IPS-18a (cell line): ENCODE data around the gene GRID1.

ENCODE experiments used
- H3K27ac ChIP-seq: one replicate; pipeline ENCODE4 v1.5.1; 2013; ENCODE audit warnings: low read length
- H3K27me3 ChIP-seq: one replicate; pipeline ENCODE4 v1.6.1; 2013; ENCODE audit warnings: mild to moderate bottlenecking, low read length; ENCODE audit not compliant: control insufficient read depth, insufficient read depth
- H3K36me3 ChIP-seq: one replicate; pipeline ENCODE4 v1.6.1; 2013; ENCODE audit warnings: low read depth, low read length; ENCODE audit not compliant: control insufficient read depth
- H3K4me1 ChIP-seq: one replicate; pipeline ENCODE4 v1.6.1; 2013; ENCODE audit warnings: low read depth, low read length; ENCODE audit not compliant: control insufficient read depth
- H3K4me3 ChIP-seq: one replicate; pipeline ENCODE4 v1.5.1; 2013; ENCODE audit warnings: low read length
- H3K9ac ChIP-seq: one replicate; pipeline ENCODE4 v1.6.1; 2013; ENCODE audit warnings: mild to moderate bottlenecking, low read length, moderate library complexity
- H3K9me3 ChIP-seq: one replicate; pipeline ENCODE4 v1.6.1; 2013; ENCODE audit warnings: low read depth, low read length; ENCODE audit not compliant: control insufficient read depth

The GRID1 gene

GRCh38 chr10:86025509-86025908 is 341.1 kb downstream of the GRID1 start:
- no peak overlapping the region for H3K27ac ChIP-seq
- no peaks in the 10 kb centered on the region for H3K36me3 ChIP-seq
- no peaks in the 10 kb centered on the region for H3K27me3 ChIP-seq
- no peak overlapping the region for H3K4me3 ChIP-seq
- no peaks in the 10 kb centered on the region for H3K4me1 ChIP-seq
- H3K9me3 ChIP-seq: peaks cover 13% of the 10 kb centered on the region
- no peak overlapping the region for H3K9ac ChIP-seq

DNA sequence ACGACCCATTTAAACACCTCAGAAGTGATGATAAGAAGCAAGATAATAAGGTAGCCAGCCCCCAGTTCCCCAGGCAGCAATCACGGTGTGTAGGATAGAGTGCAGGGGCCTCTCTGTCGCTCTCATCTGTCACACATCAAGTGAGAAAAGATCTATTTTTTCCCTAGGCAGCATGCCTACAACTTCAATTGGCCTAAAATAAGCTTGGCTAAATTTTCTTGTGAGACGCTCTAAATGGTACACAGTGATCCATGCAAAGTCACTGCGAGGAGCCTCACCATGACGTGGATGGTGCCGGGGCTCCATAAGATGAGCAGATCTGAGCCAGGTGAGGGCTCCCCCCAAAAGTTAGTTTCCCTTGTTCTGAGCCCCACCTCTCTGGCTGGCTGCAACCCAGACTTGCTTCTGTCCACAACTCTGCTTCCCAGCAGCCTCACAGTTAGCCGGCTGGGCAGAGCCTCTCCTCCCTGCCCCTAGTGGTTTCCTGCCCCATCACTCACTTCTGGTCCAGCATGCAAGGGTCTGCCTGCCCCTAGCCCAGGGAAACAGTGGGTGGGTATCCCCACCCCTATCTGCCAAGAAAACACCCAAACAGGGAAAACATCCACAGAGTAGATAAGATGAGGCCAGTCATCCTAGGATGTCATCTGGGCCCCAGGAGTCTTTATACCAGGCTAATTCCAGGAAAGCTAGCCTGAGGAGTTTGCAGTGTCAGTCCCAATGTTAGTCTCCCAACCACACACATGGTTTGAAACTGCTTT is 342.1 kb downstream of the GRID1 start:
- Histone ChIP-seq H3K36me3 (no peaks in the 10 kb centered on the region), H3K4me1 (no peaks in the 10 kb centered on the region), H3K9ac (no peak overlapping the region), H3K27me3 (no peaks in the 10 kb centered on the region), H3K27ac (no peak overlapping the region), H3K9me3 (peaks cover 4% of the 10 kb centered on the region), H3K4me3 (no peak overlapping the region)

GRCh38 chr10:86023931-86024280 is 342.7 kb downstream of the GRID1 start:
- H3K36me3 ChIP-seq: no peaks in the 10 kb centered on the region
- H3K27me3 ChIP-seq: no peaks in the 10 kb centered on the region
- H3K4me3 ChIP-seq: no peak overlapping the region
- H3K27ac ChIP-seq: no peak overlapping the region
- no peak overlapping the region for H3K9ac ChIP-seq
- no peaks in the 10 kb centered on the region for H3K9me3 ChIP-seq
- no peaks in the 10 kb centered on the region for H3K4me1 ChIP-seq

GRCh38 chr10:86023336-86023735 is 343.3 kb downstream of the GRID1 start:
- Histone ChIP-seq H3K9ac (no peak overlapping the region), H3K4me1 (no peaks in the 10 kb centered on the region), H3K27ac (no peak overlapping the region), H3K4me3 (no peak overlapping the region), H3K9me3 (no peaks in the 10 kb centered on the region), H3K27me3 (no peaks in the 10 kb centered on the region), H3K36me3 (no peaks in the 10 kb centered on the region)

DNA sequence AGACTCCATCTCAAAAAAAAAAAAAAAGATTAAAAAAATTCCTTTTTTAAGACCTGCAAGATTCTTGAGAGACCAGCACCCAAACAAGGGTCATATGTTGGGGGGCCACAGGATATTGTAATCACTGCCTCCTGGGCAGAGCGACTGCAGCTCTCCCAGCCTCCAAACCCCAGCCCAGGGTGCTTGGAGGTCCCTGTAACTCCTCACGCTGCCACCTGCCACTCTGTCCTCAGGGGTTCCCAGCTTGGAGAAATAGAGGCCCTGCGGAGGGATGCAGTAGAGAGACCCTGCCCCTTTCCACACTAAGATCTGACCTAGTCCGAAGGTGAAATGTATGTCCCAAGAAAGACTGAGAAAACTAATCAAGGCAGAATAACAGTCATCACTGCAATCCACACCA is 343.7 kb downstream of the GRID1 start:
- H3K36me3 ChIP-seq: no peaks in the 10 kb centered on the region
- no peak overlapping the region for H3K27ac ChIP-seq
- H3K27me3 ChIP-seq: no peaks in the 10 kb centered on the region
- no peaks in the 10 kb centered on the region for H3K4me1 ChIP-seq
- H3K4me3 ChIP-seq: no peak overlapping the region
- no peak overlapping the region for H3K9ac ChIP-seq
- H3K9me3 ChIP-seq: no peaks in the 10 kb centered on the region

DNA sequence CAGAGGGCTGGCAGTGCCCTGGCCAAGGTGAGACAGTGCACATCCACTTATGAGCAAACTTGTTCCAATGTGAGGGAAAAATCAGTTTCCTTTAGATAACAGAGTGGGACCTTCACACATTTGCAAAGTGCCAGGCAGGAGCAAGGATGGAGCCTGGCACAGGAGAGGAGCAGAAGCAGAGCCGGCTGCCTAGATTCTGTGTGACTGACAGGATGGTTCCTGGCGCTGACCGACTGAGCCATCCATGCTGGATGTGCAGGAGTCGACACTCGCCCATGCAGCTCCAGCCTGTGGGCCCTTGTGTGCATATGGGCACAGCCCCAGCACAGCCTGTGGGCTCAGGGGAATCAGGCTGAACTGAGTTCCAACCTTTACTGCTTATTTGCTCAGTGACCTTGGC is 346.5 kb downstream of the GRID1 start:
- H3K4me3 ChIP-seq: no peak overlapping the region
- H3K9ac ChIP-seq: no peak overlapping the region
- H3K27me3 ChIP-seq: no peaks in the 10 kb centered on the region
- no peaks in the 10 kb centered on the region for H3K4me1 ChIP-seq
- no peak overlapping the region for H3K27ac ChIP-seq
- no peaks in the 10 kb centered on the region for H3K9me3 ChIP-seq
- no peaks in the 10 kb centered on the region for H3K36me3 ChIP-seq

DNA sequence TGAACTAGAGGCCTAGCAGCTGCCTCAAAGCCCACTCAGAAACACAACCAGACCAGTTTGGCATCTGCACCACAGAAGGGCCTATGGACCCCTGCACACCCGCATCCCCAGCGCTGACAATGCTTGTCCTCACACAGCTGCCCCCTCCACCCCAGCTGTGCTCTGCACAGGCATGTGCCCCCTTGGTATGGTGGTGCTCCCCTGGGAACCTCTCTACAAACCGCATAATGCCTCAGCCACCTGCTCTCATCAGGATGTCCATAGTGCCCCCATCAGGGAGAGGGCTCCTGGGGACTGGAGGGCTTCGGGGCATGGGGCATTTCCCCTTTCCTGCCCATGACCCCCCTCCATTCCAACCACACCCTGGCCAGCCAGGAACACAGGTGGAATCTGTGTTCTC is 347.5 kb downstream of the GRID1 start:
- Histone ChIP-seq H3K9ac (no peak overlapping the region), H3K4me3 (no peak overlapping the region), H3K36me3 (no peaks in the 10 kb centered on the region), H3K27ac (no peak overlapping the region), H3K27me3 (no peaks in the 10 kb centered on the region), H3K9me3 (no peaks in the 10 kb centered on the region), H3K4me1 (no peaks in the 10 kb centered on the region)

DNA sequence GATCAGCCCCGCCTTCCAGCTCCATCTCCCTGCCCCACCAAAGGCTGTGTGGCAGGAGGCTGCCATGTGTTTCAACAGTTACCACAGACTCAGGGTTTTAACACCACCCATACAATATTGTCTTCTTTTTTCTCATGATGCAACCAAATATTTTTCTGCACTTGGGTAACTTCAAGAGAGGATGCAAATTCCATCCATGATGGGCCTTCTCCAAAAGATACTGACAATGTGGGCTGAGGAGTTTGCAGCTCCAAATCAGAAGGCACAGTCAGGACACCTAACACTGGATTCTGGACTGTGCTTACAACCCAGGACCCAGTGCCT is 347.9 kb downstream of the GRID1 start:
- no peak overlapping the region for H3K27ac ChIP-seq
- H3K36me3 ChIP-seq: no peaks in the 10 kb centered on the region
- H3K9ac ChIP-seq: no peak overlapping the region
- H3K27me3 ChIP-seq: no peaks in the 10 kb centered on the region
- H3K4me3 ChIP-seq: no peak overlapping the region
- H3K4me1 ChIP-seq: no peaks in the 10 kb centered on the region
- H3K9me3 ChIP-seq: no peaks in the 10 kb centered on the region

DNA sequence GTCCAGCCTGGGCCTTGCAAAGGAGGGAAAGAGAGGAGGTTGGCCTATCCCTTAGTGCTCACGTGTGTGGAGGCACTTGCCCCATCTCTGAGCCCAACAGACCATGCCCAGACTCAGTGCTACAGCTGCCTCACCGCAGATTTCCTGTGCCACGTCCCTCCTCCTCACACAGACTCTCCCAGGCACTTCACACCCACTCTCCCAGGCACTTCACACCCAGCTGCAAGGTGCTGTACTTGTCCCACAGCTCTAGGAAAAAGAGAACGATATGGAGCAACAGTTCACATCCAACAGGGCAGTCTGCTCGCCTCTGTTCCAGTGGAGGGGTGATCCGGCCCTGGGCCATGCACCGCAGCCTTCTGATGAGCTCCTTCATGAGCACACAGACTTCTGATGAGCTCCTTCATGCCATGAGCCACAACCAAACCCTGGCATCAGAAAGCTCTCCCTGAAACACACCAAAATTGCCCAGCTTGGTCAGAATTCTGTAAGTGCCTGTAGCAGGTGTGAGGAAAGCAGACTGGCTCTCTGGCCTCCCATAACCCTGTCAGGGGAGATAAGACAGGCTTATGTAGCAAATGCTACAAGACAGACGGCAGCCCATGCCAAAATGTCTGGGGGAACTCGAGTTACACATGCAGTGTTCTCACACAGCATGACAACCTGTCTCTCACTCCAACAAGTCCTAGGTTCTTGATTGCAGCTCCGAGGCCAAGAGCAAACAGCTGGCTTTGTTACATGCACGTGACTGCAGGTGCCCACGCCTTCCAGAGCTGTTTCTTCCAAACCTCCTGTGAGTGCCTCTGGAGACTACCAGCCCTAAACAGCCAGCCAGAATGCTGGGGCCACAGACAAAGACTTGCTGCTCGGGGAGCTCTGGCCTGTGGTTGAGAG is 348.5 kb downstream of the GRID1 start:
- H3K9me3 ChIP-seq: no peaks in the 10 kb centered on the region
- no peak overlapping the region for H3K9ac ChIP-seq
- no peaks in the 10 kb centered on the region for H3K36me3 ChIP-seq
- no peaks in the 10 kb centered on the region for H3K27me3 ChIP-seq
- H3K27ac ChIP-seq: no peak overlapping the region
- no peaks in the 10 kb centered on the region for H3K4me1 ChIP-seq
- H3K4me3 ChIP-seq: no peak overlapping the region

- H3K4me3 ChIP-seq: no peak overlapping the region
- H3K27ac ChIP-seq: no peak overlapping the region
- no peaks in the 10 kb centered on the region for H3K27me3 ChIP-seq
- no peaks in the 10 kb centered on the region for H3K9me3 ChIP-seq
- H3K9ac ChIP-seq: no peak overlapping the region
- no peaks in the 10 kb centered on the region for H3K4me1 ChIP-seq
- H3K36me3 ChIP-seq: no peaks in the 10 kb centered on the region
These were observed 353.0 kb downstream of the GRID1 start for GRCh38 chr10:86013568-86013967.

GRCh38 chr10:86007171-86007570 is 359.4 kb downstream of the GRID1 start:
- Histone ChIP-seq H3K27me3 (no peaks in the 10 kb centered on the region), H3K9ac (no peak overlapping the region), H3K4me3 (no peak overlapping the region), H3K27ac (no peak overlapping the region), H3K36me3 (no peaks in the 10 kb centered on the region), H3K9me3 (no peaks in the 10 kb centered on the region), H3K4me1 (no peaks in the 10 kb centered on the region)

DNA sequence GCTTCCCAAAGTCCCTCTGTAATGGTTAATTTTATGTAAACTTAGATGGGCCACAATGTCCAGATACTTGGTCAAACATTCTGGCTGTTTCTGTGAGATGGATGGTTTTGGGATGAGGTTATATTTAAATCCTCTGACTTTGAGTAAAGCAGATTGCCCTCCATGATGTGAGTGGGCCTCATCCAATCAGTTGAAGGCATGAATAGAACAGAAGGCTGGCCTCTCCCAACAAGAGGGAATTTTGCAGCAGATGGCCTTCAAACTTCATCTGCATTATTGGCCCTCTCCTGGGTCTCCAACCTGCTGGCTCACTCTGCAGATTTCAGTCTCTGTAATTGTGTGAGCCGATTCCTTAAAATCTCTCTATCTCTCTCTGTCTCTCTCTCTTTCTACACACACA is 362.3 kb downstream of the GRID1 start:
- H3K9ac ChIP-seq: no peak overlapping the region
- H3K4me1 ChIP-seq: no peaks in the 10 kb centered on the region
- no peak overlapping the region for H3K4me3 ChIP-seq
- no peaks in the 10 kb centered on the region for H3K9me3 ChIP-seq
- no peaks in the 10 kb centered on the region for H3K27me3 ChIP-seq
- H3K27ac ChIP-seq: no peak overlapping the region
- no peaks in the 10 kb centered on the region for H3K36me3 ChIP-seq
